NB4 (cell line): ENCODE measurements around the gene MTFMT.
A peak's percentile ranks its signal among the peaks of the same experiment; 100 is the strongest.

Experiments
- DNase-seq: peaks from one replicate; pipeline ENCODE4 v3.0.0; 2010; ENCODE audit warnings: low read depth
- H3K4me3 ChIP-seq: one replicate; pipeline ENCODE4 v1.5.1; 2011; ENCODE audit warnings: mild to moderate bottlenecking, low read depth, low read length, moderate library complexity
- CTCF ChIP-seq: IDR thresholded peaks from one replicate; pipeline ENCODE4 v1.5.1; 2012; ENCODE audit warnings: low read depth, low read length
- MAX ChIP-seq: IDR thresholded peaks from 2 replicates; pipeline ENCODE4 v1.6.1; 2011; ENCODE audit warnings: low read depth, low read length
- MYC ChIP-seq: IDR thresholded peaks from 2 replicates; pipeline ENCODE4 v1.6.1; 2011; ENCODE audit warnings: low read depth, low read length
- POLR2A ChIP-seq: IDR thresholded peaks from 2 replicates; pipeline ENCODE4 v1.6.1; 2011; ENCODE audit warnings: mild to moderate bottlenecking; ENCODE audit not compliant: insufficient read length; ENCODE audit errors: extremely low read depth

Gene MTFMT

GRCh38 chr15:65033659-65034269 is 4.3 kb upstream of the MTFMT start:
- peak; percentile 56 for DNase-seq
- no peak overlapping the region for H3K4me3 ChIP-seq
- TF ChIP-seq POLR2A (no peak), MAX (peak; percentile 69), MYC (no peak; the same call in 1 of the 2 replicates), CTCF (peak; percentile 53)

- peak; percentile 73 for DNase-seq
- no peak overlapping the region for H3K4me3 ChIP-seq
- TF ChIP-seq POLR2A: no peak
- TF ChIP-seq CTCF: peak; percentile 64
Measured at GRCh38 chr15:65032801-65033537, 3.5 kb upstream of the MTFMT start.

- TF ChIP-seq CTCF (no peak), MYC (no peak), MAX (no peak), POLR2A (no peak)
- H3K4me3 ChIP-seq: peak overlapping the region; percentile 92
- DNase-seq: no peak
Measured at GRCh38 chr15:65029736-65030208, 333 bp upstream of the MTFMT start.

GRCh38 chr15:65028338-65028737 is 1.1 kb downstream of the MTFMT start:
- no peak for TF ChIP-seq CTCF
- TF ChIP-seq MAX: peak; percentile 44; the same call in 1 of the 2 replicates
- DNase-seq: peak; percentile 31
- peak overlapping the region; percentile 92 for H3K4me3 ChIP-seq

GRCh38 chr15:65027593-65027992 is 1.8 kb downstream of the MTFMT start:
- DNase-seq: no peak
- TF ChIP-seq MYC (no peak), POLR2A (no peak), CTCF (no peak), MAX (no peak)
- H3K4me3 ChIP-seq: peak overlapping the region; percentile 23
